GM23338 (cell line): ENCODE results near the gene TADA2A. TPM values are rescaled to one million over a fixed set of nuclear protein-coding genes. Genes with fewer than 3 reads are reported as not detected.

Experiments used
- ATAC-seq: fragments of 200-7000 bp; cut with Tn5 transposase; 3 replicates; pipeline ENCODE4 v1.9.1; 2020
- DNase-seq: peaks from one replicate; pipeline ENCODE4 v3.0.0-alpha.2; 2015; ENCODE audit warnings: low spot score
- H2AFZ ChIP-seq: fragments of 200-600 bp; sonication (generic); 2 replicates; pipeline ENCODE4 v1.8.0; 2016; ENCODE audit warnings: antibody characterized with exemption, mild to moderate bottlenecking, moderate library complexity
- H3F3A ChIP-seq: fragments of 200-600 bp; sonication (generic); replicated peaks from 2 replicates; pipeline ENCODE4 v1.8.0; 2017; ENCODE audit warnings: antibody characterized with exemption, mixed run types, low read depth
- H3K27ac ChIP-seq: fragments of 200-600 bp; sonication (generic); 2 replicates; pipeline ENCODE4 v1.6.1; 2016; ENCODE audit warnings: low read depth
- H3K27me3 ChIP-seq: fragments of 200-600 bp; sonication (generic); 2 replicates; pipeline ENCODE4 v1.8.0; 2016; ENCODE audit warnings: mild to moderate bottlenecking, mixed run types, moderate library complexity; ENCODE audit not compliant: insufficient read depth
- H3K36me3 ChIP-seq: fragments of 200-600 bp; sonication (generic); 2 replicates; pipeline ENCODE4 v1.8.0; 2016; ENCODE audit warnings: mild to moderate bottlenecking; ENCODE audit not compliant: insufficient read depth
- H3K4me1 ChIP-seq: fragments of 200-600 bp; sonication (generic); 2 replicates; pipeline ENCODE4 v1.8.0; 2016; ENCODE audit warnings: mild to moderate bottlenecking, moderate library complexity; ENCODE audit not compliant: insufficient read depth
- H3K4me2 ChIP-seq: fragments of 200-600 bp; sonication (generic); 2 replicates; pipeline ENCODE4 v1.7.1; 2017; ENCODE audit warnings: mixed run types
- H3K4me3 ChIP-seq: fragments of 200-600 bp; sonication (generic); 2 replicates; pipeline ENCODE4 v1.6.1; 2016; ENCODE audit warnings: mixed run types
- H3K79me2 ChIP-seq: fragments of 200-600 bp; sonication (generic); replicated peaks from 2 replicates; pipeline ENCODE4 v1.8.0; 2017; ENCODE audit warnings: mild to moderate bottlenecking; ENCODE audit not compliant: insufficient read depth
- H3K9me2 ChIP-seq: fragments of 200-600 bp; sonication (generic); 2 replicates; pipeline ENCODE4 v1.8.0; 2017; ENCODE audit not compliant: insufficient read depth
- H4K20me1 ChIP-seq: fragments of 200-600 bp; sonication (generic); replicated peaks from 2 replicates; pipeline ENCODE4 v1.8.0; 2017; ENCODE audit warnings: mild to moderate bottlenecking; ENCODE audit not compliant: insufficient read depth
- H3K27ac Mint-ChIP-seq: 2 replicates; pipeline ENCODE4 v1.8.0; 2020; ENCODE audit warnings: inconsistent platforms, mild to moderate bottlenecking, moderate library complexity, mixed read lengths
- H3K27me3 Mint-ChIP-seq: 3 replicates; pipeline ENCODE4 v1.8.0; 2022; ENCODE audit warnings: low read depth, mild to moderate bottlenecking, moderate library complexity, mixed read lengths, inconsistent platforms; ENCODE audit not compliant: insufficient read depth, poor library complexity
- H3K36me3 Mint-ChIP-seq: 3 replicates; pipeline ENCODE4 v1.8.0; 2021; ENCODE audit warnings: low read depth, mild to moderate bottlenecking, inconsistent platforms, moderate library complexity, mixed read lengths
- H3K4me1 Mint-ChIP-seq: 3 replicates; pipeline ENCODE4 v1.8.0; 2020; ENCODE audit warnings: mild to moderate bottlenecking, inconsistent platforms, mixed read lengths
- H3K4me3 Mint-ChIP-seq: 3 replicates; pipeline ENCODE4 v1.8.0; 2021; ENCODE audit warnings: moderate library complexity, mild to moderate bottlenecking, inconsistent platforms, mixed read lengths
- H3K9me3 Mint-ChIP-seq: 3 replicates; pipeline ENCODE4 v1.8.0; 2020; ENCODE audit warnings: moderate library complexity, mild to moderate bottlenecking, inconsistent platforms, mixed read lengths
- CREB1 ChIP-seq: fragments of 250-450 bp; sonication (Bioruptor Pico); IDR thresholded peaks from 2 replicates; pipeline ENCODE4 v1.5.0; 2020; ENCODE audit warnings: low read depth, mild to moderate bottlenecking, moderate library complexity
- CTCF ChIP-seq, 2 experiments: fragments of 200-600 bp in 1 of 2; sonication (generic) in 1 of 2; conservative IDR thresholded peaks; 2 replicates each; pipeline versions ENCODE4 v1.5.1 to v1.6.1; 2016 to 2017; ENCODE audit warnings: antibody characterized with exemption in 2 of 2, low read depth in 2 of 2, mild to moderate bottlenecking in 2 of 2, moderate library complexity in 1 of 2
- ETS1 ChIP-seq: IDR thresholded peaks from 2 replicates; pipeline ENCODE4 v1.6.1; 2016; ENCODE audit warnings: antibody characterized with exemption
- EZH2 ChIP-seq: fragments of 200-600 bp; sonication (generic); IDR thresholded peaks from one replicate; pipeline ENCODE4 v1.8.0; 2017; ENCODE audit warnings: antibody characterized with exemption, mild to moderate bottlenecking, low read depth; ENCODE audit not compliant: unreplicated experiment
- EZH2phosphoT487 ChIP-seq: fragments of 200-600 bp; sonication (generic); IDR thresholded peaks from one replicate; pipeline ENCODE4 v1.8.1; 2018; ENCODE audit warnings: antibody characterized with exemption; ENCODE audit not compliant: unreplicated experiment
- JUNB ChIP-seq: IDR thresholded peaks from one replicate; pipeline ENCODE4 v1.6.1; 2016; ENCODE audit warnings: antibody characterized with exemption; ENCODE audit not compliant: unreplicated experiment
- NANOG ChIP-seq: IDR thresholded peaks from 2 replicates; pipeline ENCODE4 v1.6.1; 2016; ENCODE audit warnings: antibody characterized with exemption, borderline replicate concordance
- POLR2AphosphoS5 ChIP-seq: IDR thresholded peaks from 2 replicates; pipeline ENCODE4 v1.6.1; 2016; ENCODE audit warnings: antibody characterized with exemption, low read depth
- STAT1 ChIP-seq: IDR thresholded peaks from one replicate; pipeline ENCODE4 v1.6.1; 2016; ENCODE audit warnings: antibody characterized with exemption; ENCODE audit not compliant: unreplicated experiment
- ZNF114 ChIP-seq: fragments of 250-450 bp; sonication (Bioruptor Pico); IDR thresholded peaks from 2 replicates; pipeline ENCODE4 v1.5.0; 2020; ENCODE audit warnings: mild to moderate bottlenecking, moderate library complexity
- ZNF331 ChIP-seq: fragments of 250-450 bp; sonication (Bioruptor Pico); IDR thresholded peaks from 2 replicates; pipeline ENCODE4 v1.5.0; 2020; ENCODE audit warnings: low read depth, mild to moderate bottlenecking, moderate library complexity
- ZNF462 ChIP-seq: fragments of 250-450 bp; sonication (Bioruptor Pico); IDR thresholded peaks from 2 replicates; pipeline ENCODE4 v1.5.0; 2020; ENCODE audit warnings: mild to moderate bottlenecking, moderate library complexity
- polyA plus RNA-seq: library from polyadenylated mRNA; unstranded; fragments of >200 nt; fragmentation: Nextera tagmentation; extraction: Ambion mirVana; gene quantifications from 2 replicates; pipeline ENCODE4 v1.2.1, GENCODE V29; 2016
- total RNA-seq: library from RNA; depleted of rRNA; stranded (reverse); fragments of >200 nt; shearing (Covaris generic); gene quantifications from 2 replicates; pipeline ENCODE4 v1.2.3, GENCODE V29; 2014

Gene TADA2A
- total and polyA plus RNA-seq, 2 experiments from 2014 or later = 14.5 to 17.1 TPM

- no peak overlapping the region for H3K4me2 ChIP-seq
- peaks cover 2% of the 10 kb centered on the region; the same call in 2 of the 3 replicates for H3K4me1 Mint-ChIP-seq
- no peaks in the 10 kb centered on the region for H4K20me1 ChIP-seq
- H3K79me2 ChIP-seq = no peaks in the 10 kb centered on the region
- peaks cover 1% of the 10 kb centered on the region; the same call in 1 of the 2 replicates for H3K4me1 ChIP-seq
- H2AFZ ChIP-seq = no peak overlapping the region
- no peak for DNase-seq
- H3K27ac ChIP-seq = no peak overlapping the region
- no peak overlapping the region for H3K27ac Mint-ChIP-seq
- H3K36me3 Mint-ChIP-seq = no peaks in the 10 kb centered on the region
- H3K36me3 ChIP-seq = no peaks in the 10 kb centered on the region
- no peaks in the 10 kb centered on the region for H3K9me2 ChIP-seq
- no peak for TF ChIP-seq ZNF462 (CRISPR knock-in tag)
- TF ChIP-seq NANOG = no peak
- no peak for TF ChIP-seq EZH2
- TF ChIP-seq ZNF114 = no peak
- no peak for TF ChIP-seq CREB1 (CRISPR knock-in tag)
- no peak for TF ChIP-seq EZH2phosphoT487
- no peak for TF ChIP-seq JUNB
- no peak for TF ChIP-seq ETS1
- TF ChIP-seq CTCF (conservative IDR thresholded peaks at IDR 0.05; ENCODE audit: low read depth in 2 of 2) = no peak
- no peak for TF ChIP-seq POLR2AphosphoS5
- no peak for TF ChIP-seq ZNF331 (CRISPR knock-in tag)
- no peak for TF ChIP-seq STAT1
- H3F3A ChIP-seq = no peaks in the 10 kb centered on the region
- H3K4me3 ChIP-seq = no peak overlapping the region
- no peaks in the 10 kb centered on the region for H3K27me3 ChIP-seq
- H3K4me3 Mint-ChIP-seq = no peak overlapping the region
- no peak for ATAC-seq
- H3K9me3 Mint-ChIP-seq = no peaks in the 10 kb centered on the region
- H3K27me3 Mint-ChIP-seq = peaks cover 2% of the 10 kb centered on the region
These were observed 41.1 kb upstream of the TADA2A start for GRCh38 chr17:37365589-37365988.
